GM12878 (cell line): ENCODE data around the gene LAMA2.

Experiments used
- CBX5 ChIP-seq: sonication (generic); IDR thresholded peaks from 2 replicates; pipeline ENCODE4 v1.6.1; 2016; ENCODE audit warnings: low read depth, moderate library complexity, mild to moderate bottlenecking, inconsistent platforms
- EZH2 ChIP-seq: IDR thresholded peaks from 2 replicates; pipeline ENCODE4 v1.6.1; 2012; ENCODE audit warnings: low read depth, mild to moderate bottlenecking, control low read depth, inconsistent platforms, low read length, borderline replicate concordance; ENCODE audit not compliant: control insufficient read depth
- POLR2AphosphoS2 ChIP-seq: IDR thresholded peaks from 2 replicates; pipeline ENCODE4 v1.6.1; 2011; ENCODE audit warnings: low read depth, mild to moderate bottlenecking, low read length, improper control_type of control experiment, moderate library complexity
- POLR2AphosphoS5 ChIP-seq: IDR thresholded peaks from 2 replicates; pipeline ENCODE4 v1.6.1; 2011; ENCODE audit warnings: mild to moderate bottlenecking, low read length, inconsistent platforms
- SUZ12 ChIP-seq: fragments of 200-600 bp; sonication (generic); IDR thresholded peaks from one replicate; pipeline ENCODE4 v1.6.1; 2018; ENCODE audit warnings: antibody characterized with exemption, mild to moderate bottlenecking; ENCODE audit not compliant: unreplicated experiment
- TF ChIP-seq, protein P1 (sequence below): IDR thresholded peaks from 2 replicates; pipeline ENCODE4 v1.6.1; 2011; ENCODE audit warnings: low read depth, mild to moderate bottlenecking, low read length, moderate library complexity, borderline replicate concordance; ENCODE audit errors: extremely low read depth
- TF ChIP-seq, protein P2 (sequence below), 3 experiments: IDR thresholded peaks in 2 of 3; conservative IDR thresholded peaks in 1 of 3; 2 replicates each; pipeline ENCODE4 v1.5.1; 2011; ENCODE audit warnings: low read depth in 3 of 3, low read length in 3 of 3, mild to moderate bottlenecking in 3 of 3, control low read depth in 2 of 3, moderate library complexity in 2 of 3, inconsistent platforms in 1 of 3, mixed read lengths in 1 of 3; ENCODE audit not compliant: control insufficient read depth in 2 of 3, insufficient read depth in 1 of 3; ENCODE audit errors: extremely low read depth in 1 of 3

DNA sequence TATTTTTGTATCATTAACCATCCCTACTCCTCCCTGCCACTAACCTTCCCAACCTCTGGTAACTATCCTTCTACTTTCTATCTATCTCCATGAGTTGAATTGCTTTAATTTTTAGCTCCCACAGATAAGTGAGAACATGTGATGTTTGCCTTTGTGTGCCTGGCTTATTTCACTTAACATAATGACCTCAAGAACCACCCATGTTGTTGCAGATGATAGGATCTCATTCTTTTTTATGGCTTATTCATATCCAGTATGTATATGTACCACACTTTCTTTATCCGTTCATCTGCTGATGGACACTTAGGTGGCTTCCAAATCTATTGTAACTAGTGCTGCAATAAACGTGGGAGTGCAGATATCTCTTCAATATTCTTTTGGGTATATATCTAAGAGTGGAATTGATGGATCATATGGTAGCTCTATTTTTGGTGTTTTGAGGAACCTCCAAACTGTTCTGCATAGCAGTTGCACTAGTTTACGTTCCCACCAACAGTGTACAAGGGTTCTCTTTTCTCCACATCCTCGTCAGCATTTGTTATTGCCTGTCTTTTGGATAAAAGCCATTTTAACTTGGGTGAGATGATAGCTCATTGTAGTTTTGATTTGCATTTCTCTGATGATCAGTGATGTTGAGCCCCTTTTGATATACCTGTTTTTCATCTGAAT lies 625.7 kb downstream of the LAMA2 start:
- TF ChIP-seq, protein P1, sequence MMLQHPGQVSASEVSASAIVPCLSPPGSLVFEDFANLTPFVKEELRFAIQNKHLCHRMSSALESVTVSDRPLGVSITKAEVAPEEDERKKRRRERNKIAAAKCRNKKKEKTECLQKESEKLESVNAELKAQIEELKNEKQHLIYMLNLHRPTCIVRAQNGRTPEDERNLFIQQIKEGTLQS, result no peak
- TF ChIP-seq, protein P2, sequence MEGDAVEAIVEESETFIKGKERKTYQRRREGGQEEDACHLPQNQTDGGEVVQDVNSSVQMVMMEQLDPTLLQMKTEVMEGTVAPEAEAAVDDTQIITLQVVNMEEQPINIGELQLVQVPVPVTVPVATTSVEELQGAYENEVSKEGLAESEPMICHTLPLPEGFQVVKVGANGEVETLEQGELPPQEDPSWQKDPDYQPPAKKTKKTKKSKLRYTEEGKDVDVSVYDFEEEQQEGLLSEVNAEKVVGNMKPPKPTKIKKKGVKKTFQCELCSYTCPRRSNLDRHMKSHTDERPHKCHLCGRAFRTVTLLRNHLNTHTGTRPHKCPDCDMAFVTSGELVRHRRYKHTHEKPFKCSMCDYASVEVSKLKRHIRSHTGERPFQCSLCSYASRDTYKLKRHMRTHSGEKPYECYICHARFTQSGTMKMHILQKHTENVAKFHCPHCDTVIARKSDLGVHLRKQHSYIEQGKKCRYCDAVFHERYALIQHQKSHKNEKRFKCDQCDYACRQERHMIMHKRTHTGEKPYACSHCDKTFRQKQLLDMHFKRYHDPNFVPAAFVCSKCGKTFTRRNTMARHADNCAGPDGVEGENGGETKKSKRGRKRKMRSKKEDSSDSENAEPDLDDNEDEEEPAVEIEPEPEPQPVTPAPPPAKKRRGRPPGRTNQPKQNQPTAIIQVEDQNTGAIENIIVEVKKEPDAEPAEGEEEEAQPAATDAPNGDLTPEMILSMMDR (IDR thresholded peaks at IDR 0.05 in 2 of 3, conservative IDR thresholded peaks at IDR 0.05 in 1 of 3; ENCODE audit: control insufficient read depth in 2 of 3, extremely low read depth in 1 of 3, insufficient read depth in 1 of 3, low read depth in 3 of 3, low read length in 3 of 3), result no peak
- TF ChIP-seq POLR2AphosphoS2 (no peak), CBX5 (no peak), POLR2AphosphoS5 (no peak), SUZ12 (no peak), EZH2 (no peak)
